Measurements from ENCODE around the gene CBX2.

Gene CBX2

DNA sequence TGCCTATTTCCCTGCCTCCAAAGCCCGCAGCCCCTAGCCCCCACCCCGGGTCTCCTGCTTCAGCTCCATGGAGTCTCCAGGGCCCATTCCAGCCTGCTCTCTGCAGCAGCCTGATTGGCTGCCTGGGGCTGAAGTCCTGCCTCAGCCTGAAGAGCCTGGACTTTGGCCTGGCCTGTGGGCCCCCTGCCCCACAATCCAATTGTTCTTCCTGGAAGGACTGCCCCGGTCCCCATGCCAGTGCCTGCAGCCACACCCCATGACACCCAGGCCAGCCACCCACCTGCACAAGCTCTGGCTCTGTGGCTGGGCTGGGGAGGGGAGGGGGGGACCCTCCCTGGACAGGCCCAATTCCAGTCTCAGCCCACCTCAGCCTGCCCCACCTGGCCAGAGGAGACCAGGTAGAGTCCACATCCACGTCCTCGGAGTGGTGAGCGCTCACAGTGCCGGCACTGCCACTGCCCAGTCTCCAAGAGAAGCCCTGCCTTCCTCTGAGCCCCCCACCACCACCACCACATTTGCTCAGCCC is 34.9 kb upstream of the CBX2 start:
- POLR2A ChIA-PET: no interaction called here
- DNase-seq (ENCODE audit: extremely low spot score): no peak
- TF ChIP-seq, protein P1, sequence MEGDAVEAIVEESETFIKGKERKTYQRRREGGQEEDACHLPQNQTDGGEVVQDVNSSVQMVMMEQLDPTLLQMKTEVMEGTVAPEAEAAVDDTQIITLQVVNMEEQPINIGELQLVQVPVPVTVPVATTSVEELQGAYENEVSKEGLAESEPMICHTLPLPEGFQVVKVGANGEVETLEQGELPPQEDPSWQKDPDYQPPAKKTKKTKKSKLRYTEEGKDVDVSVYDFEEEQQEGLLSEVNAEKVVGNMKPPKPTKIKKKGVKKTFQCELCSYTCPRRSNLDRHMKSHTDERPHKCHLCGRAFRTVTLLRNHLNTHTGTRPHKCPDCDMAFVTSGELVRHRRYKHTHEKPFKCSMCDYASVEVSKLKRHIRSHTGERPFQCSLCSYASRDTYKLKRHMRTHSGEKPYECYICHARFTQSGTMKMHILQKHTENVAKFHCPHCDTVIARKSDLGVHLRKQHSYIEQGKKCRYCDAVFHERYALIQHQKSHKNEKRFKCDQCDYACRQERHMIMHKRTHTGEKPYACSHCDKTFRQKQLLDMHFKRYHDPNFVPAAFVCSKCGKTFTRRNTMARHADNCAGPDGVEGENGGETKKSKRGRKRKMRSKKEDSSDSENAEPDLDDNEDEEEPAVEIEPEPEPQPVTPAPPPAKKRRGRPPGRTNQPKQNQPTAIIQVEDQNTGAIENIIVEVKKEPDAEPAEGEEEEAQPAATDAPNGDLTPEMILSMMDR (IDR thresholded peaks at IDR 0.05; ENCODE audit: control extremely low read depth, extremely low read depth, low read depth, missing control alignments): no peak
- CTCF ChIA-PET: interaction anchor here (1.1 to 2.0 kb wide), 4 partner anchors 10 to 173 kb away, joined by 3 to 14 read pairs (median 4); no protein-coding TSS in a partner anchor

DNA sequence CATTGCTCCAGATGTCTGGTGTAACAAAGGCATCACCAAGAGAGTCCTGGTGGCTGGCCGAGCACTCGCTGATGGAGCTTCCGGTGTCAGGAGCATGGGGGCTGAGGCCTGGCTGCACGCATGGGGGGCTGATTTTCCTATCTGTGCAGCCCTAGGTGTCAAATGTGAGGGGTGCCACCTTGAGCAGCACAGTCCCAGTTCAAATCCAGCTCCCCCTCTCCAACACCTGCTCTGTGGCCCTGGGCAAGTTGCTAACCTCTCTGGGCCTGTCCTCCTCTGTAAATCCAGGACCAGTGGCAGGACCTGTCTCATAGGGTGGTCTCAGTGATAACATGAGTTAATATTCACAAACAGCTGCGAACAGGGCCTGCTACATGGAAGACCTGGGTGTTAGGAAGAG is 34.3 kb upstream of the CBX2 start:
- DNase-seq (ENCODE audit: extremely low spot score): no peak
- TF ChIP-seq, protein P1 (IDR thresholded peaks at IDR 0.05; ENCODE audit: control extremely low read depth, extremely low read depth, low read depth, missing control alignments): no peak
- CTCF ChIA-PET: interaction anchor here (1.2 to 1.4 kb wide), 2 partner anchors 172 to 227 kb away, joined by 3 to 4 read pairs; no protein-coding TSS in a partner anchor
- POLR2A ChIA-PET: no interaction called here

DNA sequence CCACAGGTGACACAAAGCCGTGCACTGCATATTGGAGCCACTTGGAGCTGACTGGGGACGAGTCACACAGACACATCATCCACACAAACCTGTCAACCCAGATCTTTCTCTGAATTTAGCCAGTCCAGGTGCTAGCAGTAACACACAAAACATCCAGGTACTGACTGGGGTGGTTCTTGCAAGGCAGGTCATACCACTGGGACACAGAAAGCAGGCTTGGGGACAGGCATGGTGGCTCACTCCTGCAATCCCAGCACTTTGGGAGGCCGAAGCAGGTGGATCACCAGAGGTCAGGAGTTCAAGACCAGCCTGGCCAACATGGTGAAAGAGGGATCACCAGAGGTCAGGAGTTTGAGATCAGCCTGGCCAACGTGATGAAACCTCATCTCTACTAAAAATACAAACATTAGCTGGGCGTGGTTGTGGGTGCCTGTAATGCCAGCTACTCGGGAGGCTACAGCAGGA is 32.3 kb upstream of the CBX2 start:
- CTCF ChIA-PET: interaction anchor here (0.6 to 1.7 kb wide), 29 partner anchors 11 to 299 kb away, joined by 3 to 9 read pairs (median 3); partner anchors contain the start of genes CBX4 and CBX8
- POLR2A ChIA-PET: interaction anchor here (0.7 kb wide), 2 partner anchors 91 to 480 kb away, joined by 7 to 9 read pairs; no protein-coding TSS in a partner anchor
- DNase-seq (ENCODE audit: extremely low spot score): no peak
- TF ChIP-seq, protein P1 (IDR thresholded peaks at IDR 0.05; ENCODE audit: control extremely low read depth, extremely low read depth, low read depth, missing control alignments): no peak

- ChIA-PET POLR2A (no interaction called here), CTCF (interaction anchor here (0.7 to 1.7 kb wide), 13 partner anchors 12 to 177 kb away, joined by 3 to 5 read pairs (median 3); partner anchors contain the start of gene CBX4)
- TF ChIP-seq, protein P1 (IDR thresholded peaks at IDR 0.05; ENCODE audit: control extremely low read depth, extremely low read depth, low read depth, missing control alignments): no peak
- no peak for DNase-seq (ENCODE audit: extremely low spot score)
Observed at GRCh38 chr17:79746889-79747507, 30.9 kb upstream of the CBX2 start.

GRCh38 chr17:79747508-79748294 is 30.2 kb upstream of the CBX2 start:
- no peak for DNase-seq (ENCODE audit: extremely low spot score)
- TF ChIP-seq, protein P1 (IDR thresholded peaks at IDR 0.05; ENCODE audit: control extremely low read depth, extremely low read depth, low read depth, missing control alignments): no peak
- POLR2A ChIA-PET: no interaction called here
- CTCF ChIA-PET: interaction anchor here (1.0 kb wide), 2 partner anchors 39 to 97 kb away, joined by 3 read pairs; no protein-coding TSS in a partner anchor

DNA sequence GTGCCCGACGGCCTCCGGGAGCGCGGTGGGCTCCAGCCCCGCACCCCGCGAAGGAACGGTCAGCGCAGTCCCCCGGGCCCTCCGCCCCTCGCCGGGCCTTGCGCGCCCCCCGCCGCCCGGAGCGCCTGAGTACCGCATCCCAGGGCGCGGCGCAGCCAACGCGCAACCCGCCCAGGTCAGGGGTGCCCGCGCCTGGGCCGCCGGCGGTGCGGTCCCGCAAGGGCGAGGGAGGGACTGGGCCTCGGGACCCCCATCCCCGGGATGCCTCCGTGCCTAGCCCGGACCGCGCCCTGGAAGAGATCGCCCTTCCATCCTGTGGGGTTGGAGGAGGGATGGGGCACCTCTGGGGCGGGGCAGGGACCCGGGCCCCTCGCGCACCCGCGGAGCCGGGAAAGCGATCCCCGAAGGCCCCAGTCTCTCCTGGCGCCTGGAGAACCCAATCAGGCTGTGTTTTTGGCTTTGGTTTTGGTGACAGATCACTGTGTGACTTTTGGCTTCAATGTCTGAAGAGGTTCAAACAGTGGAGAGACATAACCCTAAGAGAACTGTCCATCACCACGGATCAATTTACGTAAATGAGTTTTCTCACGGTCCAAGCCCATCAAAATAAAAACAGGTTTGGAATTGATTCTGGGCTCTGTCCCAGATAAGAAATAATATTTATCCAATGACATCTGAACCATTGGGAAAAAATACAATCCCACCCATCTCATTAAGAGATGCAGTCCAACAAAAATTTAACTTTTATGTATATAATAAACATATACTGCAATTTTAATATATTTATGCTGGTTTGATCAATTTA is 29.5 kb upstream of the CBX2 start:
- DNase-seq (ENCODE audit: extremely low spot score): no peak
- TF ChIP-seq, protein P1 (IDR thresholded peaks at IDR 0.05; ENCODE audit: control extremely low read depth, extremely low read depth, low read depth, missing control alignments): no peak
- ChIA-PET POLR2A (no interaction called here), CTCF (no interaction called here)

Measured in GM10248 (cell line).